Glutamatergic neuron (in vitro differentiated cells): ENCODE data around the gene ACSS2. TPM values are rescaled to one million over a fixed set of nuclear protein-coding genes. Genes with fewer than 3 reads are reported as not detected.

Source experiments
- DNase-seq: peaks from one replicate; pipeline ENCODE4 v3.0.0; 2022
- H3K27ac Mint-ChIP-seq: one replicate; pipeline ENCODE4 v1.8.0; 2020; ENCODE audit warnings: mild to moderate bottlenecking, mixed read lengths, inconsistent platforms; ENCODE audit not compliant: unreplicated experiment
- H3K27me3 Mint-ChIP-seq: one replicate; pipeline ENCODE4 v1.8.0; 2020; ENCODE audit warnings: mild to moderate bottlenecking, moderate library complexity, mixed read lengths, inconsistent platforms; ENCODE audit not compliant: unreplicated experiment
- H3K36me3 Mint-ChIP-seq: one replicate; pipeline ENCODE4 v1.8.0; 2020; ENCODE audit warnings: mild to moderate bottlenecking, mixed read lengths, inconsistent platforms; ENCODE audit not compliant: unreplicated experiment
- H3K4me1 Mint-ChIP-seq: one replicate; pipeline ENCODE4 v1.8.0; 2020; ENCODE audit warnings: mild to moderate bottlenecking, low read depth, mixed read lengths, inconsistent platforms; ENCODE audit not compliant: unreplicated experiment
- H3K4me3 Mint-ChIP-seq: one replicate; pipeline ENCODE4 v1.8.0; 2020; ENCODE audit warnings: mild to moderate bottlenecking, mixed read lengths, inconsistent platforms; ENCODE audit not compliant: unreplicated experiment
- H3K9me3 Mint-ChIP-seq: one replicate; pipeline ENCODE4 v1.8.0; 2020; ENCODE audit warnings: mild to moderate bottlenecking, moderate library complexity, mixed read lengths, inconsistent platforms; ENCODE audit not compliant: unreplicated experiment
- total RNA-seq: library from RNA; stranded (reverse); fragmentation: NEBNext Ultra II Directional; extraction: Animal tissue kit (Norgen Biotek cat#: 25700); gene quantifications from one replicate; pipeline ENCODE4 v1.2.1, GENCODE V29; 2021; ENCODE audit not compliant: unreplicated experiment
- TF ChIP-seq, protein P1 (sequence below): fragments of 200-600 bp; sonication (generic); IDR thresholded peaks from one replicate; pipeline ENCODE4 v1.5.0; 2021; ENCODE audit not compliant: partially characterized antibody, unreplicated experiment

Gene ACSS2
- total RNA-seq, 1 donor from 2014 or later = 53.3 TPM

DNA sequence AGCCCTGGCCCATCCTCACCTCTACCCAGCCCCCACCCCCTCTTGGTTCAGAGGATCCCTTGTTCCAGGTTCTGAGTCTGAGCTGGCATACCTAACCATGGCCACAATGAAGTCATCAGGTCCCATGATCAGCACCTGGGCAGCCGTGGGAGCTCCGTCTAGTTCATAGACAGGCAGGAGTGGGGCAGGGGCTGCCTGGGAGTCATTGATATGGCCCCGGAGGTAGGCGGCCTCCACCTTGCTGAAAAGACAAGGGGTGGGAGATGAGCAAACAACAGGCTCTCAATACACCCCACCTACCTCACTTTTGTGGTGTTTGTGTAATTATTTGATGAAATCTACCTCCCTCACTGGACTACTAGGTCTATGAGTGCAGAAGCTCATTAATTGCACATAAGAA, 24.1 kb upstream of the ACSS2 start:
- Mint-ChIP-seq H3K4me1 (no peaks in the 10 kb centered on the region), H3K27ac (no peak overlapping the region), H3K4me3 (no peak overlapping the region), H3K9me3 (no peaks in the 10 kb centered on the region), H3K27me3 (peaks cover 4% of the 10 kb centered on the region), H3K36me3 (peaks cover 4% of the 10 kb centered on the region)
- no peak for DNase-seq
- TF ChIP-seq, protein P1, sequence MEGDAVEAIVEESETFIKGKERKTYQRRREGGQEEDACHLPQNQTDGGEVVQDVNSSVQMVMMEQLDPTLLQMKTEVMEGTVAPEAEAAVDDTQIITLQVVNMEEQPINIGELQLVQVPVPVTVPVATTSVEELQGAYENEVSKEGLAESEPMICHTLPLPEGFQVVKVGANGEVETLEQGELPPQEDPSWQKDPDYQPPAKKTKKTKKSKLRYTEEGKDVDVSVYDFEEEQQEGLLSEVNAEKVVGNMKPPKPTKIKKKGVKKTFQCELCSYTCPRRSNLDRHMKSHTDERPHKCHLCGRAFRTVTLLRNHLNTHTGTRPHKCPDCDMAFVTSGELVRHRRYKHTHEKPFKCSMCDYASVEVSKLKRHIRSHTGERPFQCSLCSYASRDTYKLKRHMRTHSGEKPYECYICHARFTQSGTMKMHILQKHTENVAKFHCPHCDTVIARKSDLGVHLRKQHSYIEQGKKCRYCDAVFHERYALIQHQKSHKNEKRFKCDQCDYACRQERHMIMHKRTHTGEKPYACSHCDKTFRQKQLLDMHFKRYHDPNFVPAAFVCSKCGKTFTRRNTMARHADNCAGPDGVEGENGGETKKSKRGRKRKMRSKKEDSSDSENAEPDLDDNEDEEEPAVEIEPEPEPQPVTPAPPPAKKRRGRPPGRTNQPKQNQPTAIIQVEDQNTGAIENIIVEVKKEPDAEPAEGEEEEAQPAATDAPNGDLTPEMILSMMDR = no peak

DNA sequence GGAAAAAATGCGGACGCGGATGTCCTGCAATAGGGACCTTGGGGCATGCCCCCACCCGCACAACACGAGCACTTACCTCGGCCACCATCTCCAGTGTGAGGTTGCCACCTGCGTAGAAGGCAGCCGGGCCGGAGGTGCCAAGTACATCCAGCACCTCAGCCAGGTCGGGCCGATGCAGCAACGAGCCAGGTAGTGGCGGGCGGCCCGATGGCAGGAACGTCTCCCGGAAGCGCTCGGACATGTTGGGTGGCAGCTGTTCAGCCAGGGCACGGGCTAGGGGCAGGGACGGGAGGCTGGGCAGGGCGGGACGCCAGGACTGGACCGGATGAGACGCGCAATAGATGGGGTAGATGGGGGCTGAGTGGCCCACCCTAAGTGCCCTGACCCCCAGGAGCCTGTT, 17.0 kb upstream of the ACSS2 start:
- no peak for DNase-seq
- Mint-ChIP-seq H3K27me3 (peaks cover 2% of the 10 kb centered on the region), H3K9me3 (peaks cover 4% of the 10 kb centered on the region), H3K27ac (no peak overlapping the region), H3K4me3 (no peak overlapping the region), H3K4me1 (no peaks in the 10 kb centered on the region), H3K36me3 (peaks cover 8% of the 10 kb centered on the region)
- TF ChIP-seq, protein P1 = no peak

DNA sequence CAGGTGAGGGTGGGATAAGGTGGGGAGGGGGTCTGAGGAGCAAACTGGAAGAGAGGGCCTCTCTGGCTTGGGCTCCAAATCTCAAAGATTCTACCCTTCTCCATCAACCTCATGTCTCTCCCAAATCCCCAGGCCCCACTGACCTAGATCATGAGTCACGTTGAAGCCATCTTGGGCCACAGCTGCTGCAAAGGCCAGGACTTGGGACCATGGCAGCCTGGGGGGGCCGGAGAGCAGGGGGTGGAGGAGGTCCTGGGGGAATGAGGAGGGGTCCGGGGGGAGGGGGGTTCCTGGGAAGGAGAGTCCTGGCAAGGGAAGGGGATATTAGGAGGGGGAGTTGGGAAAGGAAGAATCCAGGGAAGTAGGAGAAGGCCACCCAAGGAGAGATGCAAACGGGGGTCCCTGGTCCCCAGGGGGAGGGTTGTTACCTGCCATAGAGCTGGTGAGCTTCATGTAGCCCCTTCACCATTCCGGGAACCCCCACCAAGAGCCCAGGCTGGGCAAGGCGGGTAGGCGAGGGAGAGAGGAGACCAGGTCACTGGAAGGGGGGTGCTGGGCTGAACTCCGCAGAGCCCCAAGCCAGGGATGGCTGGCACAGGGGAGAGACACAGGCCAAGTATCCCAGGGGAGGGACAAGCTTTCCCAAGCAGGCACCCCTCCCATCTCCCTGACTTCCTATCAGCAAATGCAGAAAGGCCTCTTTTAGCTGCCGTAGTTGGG, 16.4 kb upstream of the ACSS2 start:
- Mint-ChIP-seq H3K27me3 (peaks cover 2% of the 10 kb centered on the region), H3K27ac (no peak overlapping the region), H3K36me3 (peaks cover 8% of the 10 kb centered on the region), H3K4me3 (no peak overlapping the region), H3K4me1 (no peaks in the 10 kb centered on the region), H3K9me3 (peaks cover 4% of the 10 kb centered on the region)
- TF ChIP-seq, protein P1 = no peak
- DNase-seq = no peak

DNA sequence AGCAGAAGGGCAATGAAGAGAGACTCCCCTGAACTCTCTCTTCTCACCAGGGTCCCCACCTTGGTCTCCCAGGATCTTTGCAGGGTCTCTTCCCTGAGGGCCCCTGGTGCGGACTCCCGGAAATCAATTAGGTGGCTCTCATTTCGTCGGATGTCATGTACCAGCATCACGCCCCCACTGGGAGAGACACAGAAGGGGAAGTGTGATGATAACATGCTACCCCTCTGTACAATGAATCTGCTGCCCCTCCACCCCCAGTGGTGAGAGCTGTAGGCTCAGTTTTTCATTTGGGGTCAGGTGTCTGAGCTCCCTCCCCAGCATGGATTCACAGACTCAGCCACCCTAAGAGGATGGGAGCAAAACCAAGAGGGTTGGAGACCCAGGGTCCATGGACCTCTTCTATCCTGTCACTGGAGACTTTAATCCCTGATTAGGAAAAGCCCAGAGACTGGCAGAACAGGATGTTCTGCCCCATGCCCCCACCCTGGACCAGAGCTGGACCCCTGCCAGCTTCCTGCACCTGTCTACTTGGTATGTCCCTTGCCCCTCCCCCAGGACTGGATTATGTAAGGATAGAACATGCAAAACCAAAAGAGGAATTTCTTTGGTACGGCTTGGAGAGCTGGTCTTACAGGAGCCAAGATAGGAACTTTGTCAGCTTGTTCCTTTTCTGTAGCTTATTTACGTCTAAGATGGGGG, 14.9 kb upstream of the ACSS2 start:
- TF ChIP-seq, protein P1 = no peak
- no peak overlapping the region for H3K4me3 Mint-ChIP-seq
- H3K27ac Mint-ChIP-seq = no peak overlapping the region
- no peaks in the 10 kb centered on the region for H3K4me1 Mint-ChIP-seq
- H3K27me3 Mint-ChIP-seq = peaks cover 3% of the 10 kb centered on the region
- H3K36me3 Mint-ChIP-seq = peaks cover 8% of the 10 kb centered on the region
- peaks cover 4% of the 10 kb centered on the region for H3K9me3 Mint-ChIP-seq
- DNase-seq = no peak

DNA sequence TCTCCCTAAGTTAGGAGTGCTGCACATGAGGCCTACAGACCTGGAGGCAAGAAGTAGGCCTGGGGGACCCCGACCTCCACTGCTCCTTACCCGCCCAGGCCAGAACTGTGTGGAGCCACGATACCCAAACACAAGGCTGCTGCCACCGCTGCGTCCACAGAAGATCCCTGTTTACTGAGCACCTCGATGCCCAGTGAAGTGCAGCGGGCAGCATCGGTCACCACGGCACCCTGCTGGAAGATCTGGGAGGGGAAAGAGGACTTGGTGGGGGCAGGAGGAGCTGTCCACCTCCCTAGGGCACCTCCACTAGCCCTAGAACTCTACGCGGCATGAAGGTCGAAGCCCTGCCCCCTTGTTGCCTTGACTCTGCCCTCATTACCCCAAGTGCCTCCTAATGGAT, 13.7 kb upstream of the ACSS2 start:
- H3K9me3 Mint-ChIP-seq = peaks cover 4% of the 10 kb centered on the region
- DNase-seq = no peak
- no peak overlapping the region for H3K27ac Mint-ChIP-seq
- H3K36me3 Mint-ChIP-seq = peaks cover 4% of the 10 kb centered on the region
- peaks cover 3% of the 10 kb centered on the region for H3K27me3 Mint-ChIP-seq
- H3K4me1 Mint-ChIP-seq = no peaks in the 10 kb centered on the region
- TF ChIP-seq, protein P1 = no peak
- H3K4me3 Mint-ChIP-seq = no peak overlapping the region
